Body of pancreas (tissue), 4 donors: ENCODE results near the gene GLYATL2. TPM values are rescaled to one million over a fixed set of nuclear protein-coding genes. Genes with fewer than 3 reads are reported as not detected.

ENCODE experiments used
- ATAC-seq: fragments of 150-250 bp; one replicate; pipeline ENCODE4 v1.9.1; 2016
- DNase-seq, 4 donors: peaks; one replicate each; pipeline ENCODE4 v3.0.0-alpha.2; 2019
- H3K27ac ChIP-seq, 4 donors: fragments of 200-600 bp; sonication (generic); 1 replicate in 3 of 4; 2 replicates in 1 of 4; pipeline versions ENCODE4 v1.5.1 to v1.6.1; 2016 to 2019; ENCODE audit warnings: mild to moderate bottlenecking in 1 of 4, mixed read lengths in 1 of 4, moderate library complexity in 1 of 4
- H3K27me3 ChIP-seq, 2 donors: fragments of 200-600 bp; sonication (generic); one replicate each; pipeline ENCODE4 v1.6.0; 2016; ENCODE audit warnings: mild to moderate bottlenecking in 1 of 2
- H3K36me3 ChIP-seq, 2 donors: fragments of 200-600 bp; sonication (generic); replicated peaks in 1 of 2; 2 replicates each; pipeline ENCODE4 v1.5.1; 2016; ENCODE audit warnings: low read depth in 2 of 2; ENCODE audit not compliant: insufficient read depth in 1 of 2
- H3K4me1 ChIP-seq: fragments of 200-600 bp; sonication (generic); one replicate; pipeline ENCODE4 v1.6.0; 2016
- H3K4me3 ChIP-seq, 2 donors: fragments of 200-600 bp; sonication (generic); 1 replicate in 1 of 2; 2 replicates in 1 of 2; pipeline ENCODE4 v1.5.1; 2016 to 2019
- H3K9me3 ChIP-seq, 3 donors: fragments of 200-600 bp; sonication (generic); 1 replicate in 2 of 3; 2 replicates in 1 of 3; pipeline ENCODE4 v1.5.1; 2016
- POLR2A ChIP-seq, 3 donors: fragments of 450-650 bp; IDR thresholded peaks; one replicate each; pipeline ENCODE4 v1.6.1; 2016; ENCODE audit warnings: antibody characterized with exemption in 3 of 3, mild to moderate bottlenecking in 2 of 3
- WGBS, 2 donors: methylation state at CpG; one replicate each; pipeline ENCODE4 v1.1.5; 2017; 5-methylcytosine and 5-hydroxymethylcytosine counted together
- intact Hi-C: fragments of 100-400 bp; cut with DNase I; formaldehyde crosslinking; loops from one replicate; pipeline ENCODE4 v1.15.1; 2023
- total RNA-seq, 2 donors: library from RNA; depleted of rRNA; stranded (reverse); fragments of >200 nt; gene quantifications; one replicate each; pipeline ENCODE4 v1.1.0, GENCODE V29; 2016
- TF ChIP-seq, protein P1 (sequence below), 7 experiments: fragments of 450-650 bp in 4 of 7; fragments of 200-600 bp in 3 of 7; sonication (generic) in 3 of 7; IDR thresholded peaks; one replicate each; pipeline ENCODE4 v1.5.1; 2016 to 2019; ENCODE audit warnings: antibody characterized with exemption in 7 of 7

GLYATL2 gene
- total RNA-seq, 2 donors from 2014 or later, result not detected

DNA sequence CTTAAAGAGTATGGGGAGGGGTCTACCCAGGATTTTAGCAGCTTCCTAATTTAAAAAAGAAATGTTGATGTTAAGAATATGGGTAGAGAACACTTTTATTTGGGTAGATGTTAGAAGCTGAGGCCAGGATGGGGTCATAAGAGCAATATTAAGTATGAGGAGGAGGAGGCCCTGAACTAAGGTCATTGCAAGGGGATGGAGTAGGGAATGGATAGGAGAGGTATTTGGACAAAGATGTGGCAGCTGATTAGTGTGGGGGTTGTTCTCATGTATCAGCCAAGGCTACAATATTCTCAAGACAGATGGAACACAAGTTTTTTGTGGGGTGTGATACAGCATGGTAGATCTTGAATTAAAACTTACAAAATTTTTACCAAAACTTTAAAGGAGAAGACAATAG, 35.7 kb upstream of the GLYATL2 start:
- intact Hi-C loops, result no loop called here
- no peaks in the 10 kb centered on the region for H3K4me1 ChIP-seq
- no peaks in the 10 kb centered on the region for H3K36me3 ChIP-seq
- TF ChIP-seq POLR2A (IDR thresholded peaks at IDR 0.05), result no peak
- TF ChIP-seq, protein P1, sequence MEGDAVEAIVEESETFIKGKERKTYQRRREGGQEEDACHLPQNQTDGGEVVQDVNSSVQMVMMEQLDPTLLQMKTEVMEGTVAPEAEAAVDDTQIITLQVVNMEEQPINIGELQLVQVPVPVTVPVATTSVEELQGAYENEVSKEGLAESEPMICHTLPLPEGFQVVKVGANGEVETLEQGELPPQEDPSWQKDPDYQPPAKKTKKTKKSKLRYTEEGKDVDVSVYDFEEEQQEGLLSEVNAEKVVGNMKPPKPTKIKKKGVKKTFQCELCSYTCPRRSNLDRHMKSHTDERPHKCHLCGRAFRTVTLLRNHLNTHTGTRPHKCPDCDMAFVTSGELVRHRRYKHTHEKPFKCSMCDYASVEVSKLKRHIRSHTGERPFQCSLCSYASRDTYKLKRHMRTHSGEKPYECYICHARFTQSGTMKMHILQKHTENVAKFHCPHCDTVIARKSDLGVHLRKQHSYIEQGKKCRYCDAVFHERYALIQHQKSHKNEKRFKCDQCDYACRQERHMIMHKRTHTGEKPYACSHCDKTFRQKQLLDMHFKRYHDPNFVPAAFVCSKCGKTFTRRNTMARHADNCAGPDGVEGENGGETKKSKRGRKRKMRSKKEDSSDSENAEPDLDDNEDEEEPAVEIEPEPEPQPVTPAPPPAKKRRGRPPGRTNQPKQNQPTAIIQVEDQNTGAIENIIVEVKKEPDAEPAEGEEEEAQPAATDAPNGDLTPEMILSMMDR (IDR thresholded peaks at IDR 0.05), result no peak
- H3K27me3 ChIP-seq, result no peaks in the 10 kb centered on the region
- no peak overlapping the region for H3K4me3 ChIP-seq
- DNase-seq (no peak), ATAC-seq (no peak)
- no peak overlapping the region for H3K27ac ChIP-seq
- H3K9me3 ChIP-seq, result no peaks in the 10 kb centered on the region

DNA sequence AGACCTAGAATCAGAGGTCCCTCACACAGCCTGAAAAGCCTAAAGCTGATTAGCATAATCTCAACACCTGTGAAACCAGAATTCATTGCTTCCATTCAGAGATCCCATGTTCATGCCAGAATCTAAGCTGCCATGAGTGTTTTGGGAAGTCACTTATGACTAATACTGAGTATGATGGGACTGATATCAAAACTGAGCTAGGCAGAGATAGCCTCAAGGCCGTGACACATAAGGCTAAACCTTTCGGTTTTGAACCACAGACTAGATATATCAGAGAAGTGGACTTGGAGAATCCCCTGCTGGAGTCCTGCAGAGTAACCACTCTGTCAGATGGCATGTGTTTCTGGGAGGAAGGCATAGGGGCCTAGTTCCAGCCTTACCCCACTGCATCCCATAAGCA, 23.1 kb upstream of the GLYATL2 start:
- H3K4me1 ChIP-seq, result no peaks in the 10 kb centered on the region
- 63 to 68% methylated on average over 2 of the region's 2 CpGs for WGBS, 2 donors
- ATAC-seq (no peak), DNase-seq (no peak)
- intact Hi-C loops, result no loop called here
- no peak overlapping the region for H3K4me3 ChIP-seq
- H3K27ac ChIP-seq, result no peak overlapping the region
- H3K27me3 ChIP-seq, result no peaks in the 10 kb centered on the region
- no peak for TF ChIP-seq POLR2A (IDR thresholded peaks at IDR 0.05)
- TF ChIP-seq, protein P1 (IDR thresholded peaks at IDR 0.05), result no peak
- H3K9me3 ChIP-seq, result no peaks in the 10 kb centered on the region
- no peaks in the 10 kb centered on the region for H3K36me3 ChIP-seq

DNA sequence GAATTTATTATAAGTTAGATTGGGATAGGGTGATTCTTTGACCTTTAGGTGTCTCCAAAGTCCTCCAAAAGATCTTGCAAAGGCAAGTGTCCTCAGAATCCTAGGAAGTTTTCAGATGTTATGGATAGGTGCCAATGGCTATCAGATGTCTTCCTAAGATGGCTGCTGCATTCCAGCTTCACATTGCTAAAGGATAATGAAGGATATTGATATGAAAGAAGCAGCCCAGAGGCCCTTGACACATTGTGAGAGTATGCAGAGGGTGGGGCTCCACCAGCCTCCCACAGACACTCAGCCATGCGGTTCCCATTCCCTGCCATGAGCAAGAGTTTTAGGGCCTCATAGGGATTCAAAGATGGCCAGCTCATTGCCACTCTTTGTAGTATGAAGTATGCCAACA, 22.3 kb upstream of the GLYATL2 start:
- Histone ChIP-seq H3K9me3 (no peaks in the 10 kb centered on the region), H3K4me3 (no peak overlapping the region), H3K27ac (no peak overlapping the region), H3K36me3 (no peaks in the 10 kb centered on the region), H3K27me3 (no peaks in the 10 kb centered on the region), H3K4me1 (no peaks in the 10 kb centered on the region)
- WGBS, 2 donors, result 100% methylated on average over 1 of the region's 1 CpG
- no peak for TF ChIP-seq POLR2A (IDR thresholded peaks at IDR 0.05)
- TF ChIP-seq, protein P1 (IDR thresholded peaks at IDR 0.05), result no peak
- DNase-seq (no peak), ATAC-seq (no peak)
- intact Hi-C loops, result no loop called here

DNA sequence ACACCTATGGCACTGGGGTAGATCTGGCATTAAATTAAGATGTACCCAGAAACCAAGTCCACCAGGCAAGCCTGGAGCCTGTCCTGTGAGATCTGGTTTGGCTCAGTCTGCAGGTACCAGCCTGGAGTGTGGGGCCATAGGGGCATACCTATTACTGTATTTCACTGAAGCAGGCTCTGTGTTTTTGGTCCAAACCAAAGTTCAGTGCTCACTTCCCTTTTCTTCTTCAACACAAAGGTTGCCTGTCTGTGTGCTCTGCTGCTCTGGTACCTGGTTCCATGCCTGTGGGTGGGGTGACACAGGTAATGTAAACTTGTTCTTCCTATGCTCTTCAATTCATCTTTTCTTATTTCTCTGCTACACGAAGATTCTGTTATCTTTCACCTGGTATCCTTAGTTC, 19.8 kb upstream of the GLYATL2 start:
- H3K36me3 ChIP-seq, result no peaks in the 10 kb centered on the region
- intact Hi-C loops, result no loop called here
- no peak overlapping the region for H3K4me3 ChIP-seq
- whole genome bisulfite sequencing, 2 donors, result 0% methylated on average over 1 of the region's 1 CpG
- ATAC-seq (no peak), DNase-seq (no peak)
- H3K9me3 ChIP-seq, result no peaks in the 10 kb centered on the region
- H3K27ac ChIP-seq, result no peak overlapping the region
- H3K4me1 ChIP-seq, result no peaks in the 10 kb centered on the region
- TF ChIP-seq POLR2A (IDR thresholded peaks at IDR 0.05), result no peak
- TF ChIP-seq, protein P1 (IDR thresholded peaks at IDR 0.05), result no peak
- H3K27me3 ChIP-seq, result no peaks in the 10 kb centered on the region

DNA sequence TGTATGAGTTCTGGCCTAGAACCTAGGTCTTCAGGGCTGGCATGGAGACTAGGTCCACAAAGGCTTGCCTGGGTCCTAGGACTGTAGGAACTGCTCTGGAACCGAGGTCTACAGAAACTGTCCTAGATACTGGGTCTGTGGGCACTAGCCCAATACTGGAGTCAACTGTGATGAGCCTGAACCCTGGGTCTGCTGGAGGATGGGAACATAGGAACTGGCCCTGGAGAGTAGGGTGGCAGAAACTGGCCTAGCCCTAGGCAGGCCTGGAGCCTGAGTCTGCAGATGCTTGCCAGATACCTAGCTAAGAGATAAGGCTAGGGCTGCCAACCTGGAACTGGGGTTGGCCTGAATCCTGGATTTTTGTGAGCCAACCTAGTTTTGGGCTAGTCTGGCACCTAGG, 19.2 kb upstream of the GLYATL2 start:
- Histone ChIP-seq H3K36me3 (no peaks in the 10 kb centered on the region), H3K27me3 (no peaks in the 10 kb centered on the region), H3K9me3 (no peaks in the 10 kb centered on the region), H3K27ac (no peak overlapping the region), H3K4me1 (no peaks in the 10 kb centered on the region), H3K4me3 (no peak overlapping the region)
- intact Hi-C loops, result no loop called here
- 20% methylated on average over 1 of the region's 1 CpG; no CpG with 5 or more reads in 1 of the 2 donors for WGBS, 2 donors
- TF ChIP-seq, protein P1 (IDR thresholded peaks at IDR 0.05), result no peak
- no peak for TF ChIP-seq POLR2A (IDR thresholded peaks at IDR 0.05)
- DNase-seq (no peak), ATAC-seq (no peak)
